Trophoblast cell (in vitro differentiated cells and primary cell): ENCODE results near the gene NRCAM.

Experiments
- DNase-seq, 2 donors: peaks; one replicate each; pipeline ENCODE4 v3.0.0-alpha.2; 2016
- H2AFZ ChIP-seq: 2 replicates; pipeline ENCODE4 v1.6.1; 2013; ENCODE audit warnings: low read length, moderate library complexity, mild to moderate bottlenecking; ENCODE audit not compliant: insufficient read depth, poor library complexity
- H2AK5ac ChIP-seq: 2 replicates; pipeline ENCODE4 v1.6.1; 2013; ENCODE audit warnings: mild to moderate bottlenecking, low read length
- H2BK120ac ChIP-seq: 2 replicates; pipeline ENCODE4 v1.6.1; 2013; ENCODE audit warnings: low read length, mild to moderate bottlenecking, moderate library complexity; ENCODE audit not compliant: insufficient read depth, poor library complexity
- H2BK12ac ChIP-seq: 2 replicates; pipeline ENCODE4 v1.6.1; 2013; ENCODE audit warnings: mild to moderate bottlenecking, low read length, moderate library complexity
- H2BK5ac ChIP-seq: 2 replicates; pipeline ENCODE4 v1.6.1; 2013; ENCODE audit warnings: low read length, low read depth, moderate library complexity, mild to moderate bottlenecking; ENCODE audit not compliant: poor library complexity
- H3K14ac ChIP-seq: 2 replicates; pipeline ENCODE4 v1.6.1; 2013; ENCODE audit warnings: mild to moderate bottlenecking, low read length
- H3K18ac ChIP-seq: 2 replicates; pipeline ENCODE4 v1.6.1; 2013; ENCODE audit warnings: mild to moderate bottlenecking, low read length
- H3K23ac ChIP-seq: 2 replicates; pipeline ENCODE4 v1.6.1; 2013; ENCODE audit warnings: low read length
- H3K27ac ChIP-seq: 2 replicates; pipeline ENCODE4 v1.5.1; 2013; ENCODE audit warnings: low read depth, mild to moderate bottlenecking, inconsistent platforms, low read length, moderate library complexity
- H3K27me3 ChIP-seq: 2 replicates; pipeline ENCODE4 v1.6.1; 2013; ENCODE audit warnings: inconsistent platforms, mild to moderate bottlenecking, low read length, moderate library complexity; ENCODE audit not compliant: insufficient read depth
- H3K36me3 ChIP-seq, 2 experiments: 1 replicate in 1 of 2; 2 replicates in 1 of 2; pipeline ENCODE4 v1.6.1; 2013; ENCODE audit warnings: low read length in 2 of 2, mild to moderate bottlenecking in 2 of 2, moderate library complexity in 1 of 2; ENCODE audit not compliant: insufficient read depth in 2 of 2, control insufficient read depth in 1 of 2
- H3K4ac ChIP-seq: 2 replicates; pipeline ENCODE4 v1.6.1; 2013; ENCODE audit warnings: low read depth, mild to moderate bottlenecking, low read length, moderate library complexity
- H3K4me1 ChIP-seq, 2 experiments: 1 replicate in 1 of 2; 2 replicates in 1 of 2; pipeline ENCODE4 v1.6.1; 2013; ENCODE audit warnings: low read length in 2 of 2, mild to moderate bottlenecking in 2 of 2, moderate library complexity in 1 of 2; ENCODE audit not compliant: insufficient read depth in 2 of 2, control insufficient read depth in 1 of 2
- H3K4me2 ChIP-seq: 2 replicates; pipeline ENCODE4 v1.6.1; 2013; ENCODE audit warnings: inconsistent platforms, mild to moderate bottlenecking, low read length, moderate library complexity
- H3K4me3 ChIP-seq: 2 replicates; pipeline ENCODE4 v1.5.1; 2013; ENCODE audit warnings: mild to moderate bottlenecking, low read depth, low read length, inconsistent platforms
- H3K79me1 ChIP-seq: one replicate; pipeline ENCODE4 v1.6.1; 2013; ENCODE audit warnings: low read length
- H3K79me2 ChIP-seq: 2 replicates; pipeline ENCODE4 v1.6.1; 2013; ENCODE audit warnings: low read length, mild to moderate bottlenecking; ENCODE audit not compliant: control insufficient read depth, insufficient read depth, poor library complexity
- H3K9ac ChIP-seq: 2 replicates; pipeline ENCODE4 v1.6.1; 2013; ENCODE audit warnings: mild to moderate bottlenecking, low read length
- H3K9me3 ChIP-seq: 2 replicates; pipeline ENCODE4 v1.6.1; 2013; ENCODE audit warnings: low read depth, mild to moderate bottlenecking, control low read depth, inconsistent platforms, low read length; ENCODE audit not compliant: insufficient read depth
- H4K12ac ChIP-seq: 2 replicates; pipeline ENCODE4 v1.6.1; 2013; ENCODE audit warnings: low read depth, mild to moderate bottlenecking, low read length, moderate library complexity
- H4K8ac ChIP-seq: 2 replicates; pipeline ENCODE4 v1.6.1; 2013; ENCODE audit warnings: low read depth, mild to moderate bottlenecking, low read length, moderate library complexity
- H4K91ac ChIP-seq: one replicate; pipeline ENCODE4 v1.6.1; 2013; ENCODE audit warnings: low read depth, mild to moderate bottlenecking, low read length, moderate library complexity
- WGBS: extraction: QIAGEN DNeasy Blood & Tissue Kit; methylation state at CpG from one replicate; pipeline ENCODE4 v1.1.7; 2013; ENCODE audit warnings: missing lambda C conversion rate; ENCODE audit not compliant: insufficient read length, insufficient coverage; ENCODE audit errors: extremely low coverage; 5-methylcytosine and 5-hydroxymethylcytosine counted together

The NRCAM gene

DNA sequence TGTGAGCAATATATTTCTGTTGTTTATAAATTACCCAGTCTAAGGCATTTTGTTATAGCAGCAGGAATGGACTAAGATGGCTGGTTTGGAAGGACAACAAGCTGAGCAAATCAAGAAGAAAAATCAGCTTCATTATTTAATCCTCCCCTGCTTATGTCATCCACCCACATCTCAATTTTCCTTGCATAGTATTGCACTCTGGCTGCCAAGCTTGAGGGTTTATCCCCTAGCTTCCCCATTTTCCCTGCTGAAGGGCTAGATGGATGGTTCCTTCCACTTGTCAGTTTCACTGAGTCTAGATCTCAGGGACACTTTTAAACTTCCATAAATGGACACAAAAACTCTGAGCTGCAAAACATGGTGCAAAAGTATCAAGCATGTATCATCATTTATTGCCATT is 250.9 kb downstream of the NRCAM start:
- Histone ChIP-seq H3K27me3 (no peaks in the 10 kb centered on the region), H4K12ac (no peak overlapping the region), H2AK5ac (no peak overlapping the region), H3K4me2 (no peak overlapping the region), H4K91ac (no peak overlapping the region), H2BK5ac (no peak overlapping the region), H3K36me3 (no peaks in the 10 kb centered on the region), H2BK12ac (no peak overlapping the region), H3K9ac (no peak overlapping the region), H3K27ac (no peak overlapping the region), H3K4me3 (no peak overlapping the region), H3K23ac (no peak overlapping the region), H3K18ac (no peak overlapping the region), H3K9me3 (no peaks in the 10 kb centered on the region), H3K79me1 (no peaks in the 10 kb centered on the region), H3K79me2 (no peaks in the 10 kb centered on the region), H2BK120ac (no peak overlapping the region), H4K8ac (no peak overlapping the region), H3K4ac (no peak overlapping the region), H3K14ac (no peak overlapping the region), H2AFZ (no peak overlapping the region), H3K4me1 (no peaks in the 10 kb centered on the region)
- no peak for DNase-seq

DNA sequence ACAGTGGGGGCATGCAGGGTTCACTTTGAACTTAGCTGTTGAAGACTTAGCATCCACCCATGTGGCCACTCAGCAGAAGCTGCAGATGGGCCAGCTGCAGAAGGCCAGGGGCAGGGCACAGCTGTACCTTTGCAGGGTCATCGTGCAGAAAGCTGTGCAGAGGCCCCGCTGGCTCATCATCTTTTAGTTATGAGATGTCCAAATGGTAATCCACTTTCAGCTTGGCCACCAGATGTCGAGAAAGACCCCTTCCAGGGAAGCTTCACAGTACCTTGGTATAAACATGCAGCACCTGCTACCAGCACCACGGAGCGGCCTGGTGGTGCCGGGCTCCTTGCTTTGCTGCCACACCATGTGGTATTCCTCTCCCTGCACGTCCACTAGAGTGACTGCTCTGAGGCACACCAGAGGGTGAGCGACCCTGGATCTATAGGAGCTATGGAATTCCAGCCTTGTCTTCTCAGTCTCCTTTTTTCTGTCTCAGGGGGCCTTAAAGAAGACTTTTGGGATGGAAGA is 251.9 kb downstream of the NRCAM start:
- no peaks in the 10 kb centered on the region for H3K36me3 ChIP-seq
- no peak overlapping the region for H4K91ac ChIP-seq
- no peak overlapping the region for H2BK5ac ChIP-seq
- H4K12ac ChIP-seq = no peak overlapping the region
- H3K4me2 ChIP-seq = no peak overlapping the region
- no peak overlapping the region for H3K9ac ChIP-seq
- H4K8ac ChIP-seq = no peak overlapping the region
- no peak overlapping the region for H2BK12ac ChIP-seq
- no peak overlapping the region for H3K27ac ChIP-seq
- no peaks in the 10 kb centered on the region for H3K79me2 ChIP-seq
- no peak overlapping the region for H2BK120ac ChIP-seq
- no peak overlapping the region for H3K23ac ChIP-seq
- H2AK5ac ChIP-seq = no peak overlapping the region
- H3K27me3 ChIP-seq = no peaks in the 10 kb centered on the region
- no peak overlapping the region for H3K4me3 ChIP-seq
- no peak overlapping the region for H2AFZ ChIP-seq
- no peaks in the 10 kb centered on the region for H3K79me1 ChIP-seq
- no CpG with 5 or more reads among the region's 8 CpGs for WGBS
- H3K9me3 ChIP-seq = no peaks in the 10 kb centered on the region
- no peak overlapping the region for H3K4ac ChIP-seq
- no peak for DNase-seq
- H3K4me1 ChIP-seq = no peaks in the 10 kb centered on the region
- no peak overlapping the region for H3K18ac ChIP-seq
- H3K14ac ChIP-seq = no peak overlapping the region

DNA sequence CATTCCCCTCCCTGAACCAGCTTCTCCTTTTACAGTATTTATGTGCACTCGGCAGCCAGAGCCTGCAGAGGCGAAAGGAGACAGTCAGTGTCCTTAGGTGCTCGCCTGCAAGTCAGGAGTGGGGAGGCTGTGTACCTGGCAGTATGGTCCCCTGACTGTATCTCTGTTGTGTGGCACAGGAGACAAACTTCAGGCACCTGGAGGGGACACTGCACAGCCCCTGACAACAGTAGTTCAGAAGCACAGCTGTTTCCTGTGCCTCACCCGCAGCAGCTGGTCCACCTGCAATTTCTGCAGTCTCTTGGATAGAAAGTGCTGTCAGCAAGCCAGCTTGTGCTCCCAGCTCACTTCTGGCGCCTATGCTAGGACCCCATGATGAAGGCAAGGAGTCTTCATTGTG is 252.7 kb downstream of the NRCAM start:
- Histone ChIP-seq H3K4ac (no peak overlapping the region), H4K91ac (no peak overlapping the region), H3K27me3 (no peaks in the 10 kb centered on the region), H3K4me2 (no peak overlapping the region), H3K23ac (no peak overlapping the region), H2AK5ac (no peak overlapping the region), H3K36me3 (no peaks in the 10 kb centered on the region), H2BK5ac (no peak overlapping the region), H3K27ac (no peak overlapping the region), H3K4me3 (no peak overlapping the region), H3K9ac (no peak overlapping the region), H3K79me1 (no peaks in the 10 kb centered on the region), H3K9me3 (no peaks in the 10 kb centered on the region), H3K79me2 (no peaks in the 10 kb centered on the region), H2BK12ac (no peak overlapping the region), H4K8ac (no peak overlapping the region), H3K18ac (no peak overlapping the region), H2BK120ac (no peak overlapping the region), H4K12ac (no peak overlapping the region), H2AFZ (no peak overlapping the region), H3K14ac (no peak overlapping the region), H3K4me1 (no peaks in the 10 kb centered on the region)
- no peak for DNase-seq
- no CpG with 5 or more reads among the region's 5 CpGs for WGBS

DNA sequence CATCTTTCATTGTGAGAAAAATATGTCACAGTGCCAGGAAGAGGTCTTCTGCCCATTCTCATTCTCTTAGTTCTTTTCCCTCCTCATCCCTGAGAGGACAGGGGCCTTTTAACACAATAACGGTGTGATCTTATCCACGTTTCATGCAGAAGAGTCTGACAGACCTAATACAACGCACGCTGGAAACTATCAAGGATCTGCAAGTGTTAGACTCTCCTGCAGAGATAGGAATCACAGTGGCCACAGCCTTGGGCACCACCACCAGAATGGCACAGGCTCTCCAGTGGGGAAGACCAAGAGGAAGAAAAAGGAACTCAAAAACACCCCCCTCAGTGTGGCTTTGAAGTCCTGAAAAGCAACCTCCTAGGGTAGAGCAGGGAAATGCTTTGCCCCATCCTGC is 253.5 kb downstream of the NRCAM start:
- no peak overlapping the region for H3K23ac ChIP-seq
- no peak overlapping the region for H2AK5ac ChIP-seq
- no peaks in the 10 kb centered on the region for H3K27me3 ChIP-seq
- no peak overlapping the region for H4K91ac ChIP-seq
- H4K12ac ChIP-seq = no peak overlapping the region
- no peak overlapping the region for H3K14ac ChIP-seq
- H4K8ac ChIP-seq = no peak overlapping the region
- H2BK12ac ChIP-seq = no peak overlapping the region
- H3K36me3 ChIP-seq = no peaks in the 10 kb centered on the region
- H2BK5ac ChIP-seq = no peak overlapping the region
- no peak overlapping the region for H2BK120ac ChIP-seq
- no peak for DNase-seq
- H3K79me2 ChIP-seq = no peaks in the 10 kb centered on the region
- H3K27ac ChIP-seq = no peak overlapping the region
- H3K4me1 ChIP-seq = no peaks in the 10 kb centered on the region
- no peak overlapping the region for H3K4ac ChIP-seq
- no peak overlapping the region for H3K9ac ChIP-seq
- H3K4me3 ChIP-seq = no peak overlapping the region
- H3K79me1 ChIP-seq = no peaks in the 10 kb centered on the region
- no peaks in the 10 kb centered on the region for H3K9me3 ChIP-seq
- no peak overlapping the region for H2AFZ ChIP-seq
- no CpG with 5 or more reads among the region's 4 CpGs for WGBS
- H3K18ac ChIP-seq = no peak overlapping the region
- H3K4me2 ChIP-seq = no peak overlapping the region
